HL-60 (cell line): Measurements from ENCODE around the gene DOCK1.

Experiments
- CTCF ChIP-seq: IDR thresholded peaks from one replicate; pipeline ENCODE4 v1.5.1; 2011; ENCODE audit warnings: low read length, control low read depth, inconsistent platforms; ENCODE audit not compliant: insufficient read depth
- GABPA ChIP-seq: IDR thresholded peaks from 2 replicates; pipeline ENCODE4 v1.6.1; 2012; ENCODE audit warnings: low read depth
- POLR2AphosphoS5 ChIP-seq: IDR thresholded peaks from 2 replicates; pipeline ENCODE4 v1.6.1; 2012; ENCODE audit warnings: low read depth
- REST ChIP-seq: IDR thresholded peaks from 2 replicates; pipeline ENCODE4 v1.6.1; 2012; ENCODE audit warnings: low read depth; ENCODE audit not compliant: insufficient replicate concordance

- no peak for TF ChIP-seq CTCF
- no peak for TF ChIP-seq POLR2AphosphoS5
- TF ChIP-seq GABPA, result no peak
- TF ChIP-seq REST, result no peak
These were observed 587.5 kb downstream of the DOCK1 start for GRCh38 chr10:127492607-127493250.
